Subcutaneous abdominal adipose tissue (tissue), 5 donors: ENCODE measurements around the gene RAB20.

Source experiments
- H3K27ac ChIP-seq: one replicate; pipeline ENCODE4 v1.7.0; 2013; ENCODE audit warnings: low read depth, mild to moderate bottlenecking, inconsistent platforms, low read length, moderate library complexity
- H3K27me3 ChIP-seq, 5 donors: one replicate each; pipeline ENCODE4 v1.7.0; 2013; ENCODE audit warnings: low read length in 5 of 5, inconsistent platforms in 1 of 5; ENCODE audit not compliant: control insufficient read depth in 5 of 5, insufficient read depth in 4 of 5
- H3K36me3 ChIP-seq, 5 donors: one replicate each; pipeline ENCODE4 v1.7.0; 2013; ENCODE audit warnings: low read length in 5 of 5; ENCODE audit not compliant: control insufficient read depth in 5 of 5, insufficient read depth in 5 of 5
- H3K4me1 ChIP-seq, 5 donors: one replicate each; pipeline ENCODE4 v1.7.0; 2013; ENCODE audit warnings: low read length in 5 of 5, mild to moderate bottlenecking in 3 of 5, moderate library complexity in 1 of 5; ENCODE audit not compliant: control insufficient read depth in 5 of 5, insufficient read depth in 5 of 5
- H3K4me3 ChIP-seq, 5 donors: one replicate each; pipeline ENCODE4 v1.7.0; 2013; ENCODE audit warnings: low read length in 5 of 5, low read depth in 1 of 5
- H3K9ac ChIP-seq, 5 donors: one replicate each; pipeline ENCODE4 v1.7.0; 2013; ENCODE audit warnings: low read length in 5 of 5, mild to moderate bottlenecking in 4 of 5, moderate library complexity in 3 of 5
- H3K9me3 ChIP-seq, 5 donors: one replicate each; pipeline ENCODE4 v1.7.0; 2013; ENCODE audit warnings: low read length in 5 of 5; ENCODE audit not compliant: control insufficient read depth in 5 of 5
- donor health status: healthy.
- donor health status: healthy.
- donor health status: healthy.
- donor health status: healthy.
- donor health status: healthy.

Gene RAB20

GRCh38 chr13:110523838-110524540 is 37.5 kb downstream of the RAB20 start:
- Histone ChIP-seq H3K36me3 (peaks cover 0 to 30% (median 19%) of the 10 kb centered on the region in 5 donors), H3K4me1 (peaks cover 13 to 100% (median 83%) of the 10 kb centered on the region in 5 donors), H3K27ac (peak overlapping the region; percentile 41), H3K9ac (peak overlapping the region in 2 of 5 donors; percentile 48 to 55), H3K27me3 (no peaks in the 10 kb centered on the region), H3K9me3 (no peaks in the 10 kb centered on the region), H3K4me3 (no peak overlapping the region)

- Histone ChIP-seq H3K9me3 (no peaks in the 10 kb centered on the region), H3K36me3 (peaks cover 0 to 32% (median 21%) of the 10 kb centered on the region in 5 donors), H3K27me3 (no peaks in the 10 kb centered on the region), H3K9ac (no peak overlapping the region), H3K4me1 (peaks cover 14 to 100% (median 80%) of the 10 kb centered on the region in 5 donors), H3K27ac (peak overlapping the region; percentile 41), H3K4me3 (no peak overlapping the region)
Measured at GRCh38 chr13:110523180-110523579, 38.3 kb downstream of the RAB20 start.

GRCh38 chr13:110522721-110523120 is 38.8 kb downstream of the RAB20 start:
- no peaks in the 10 kb centered on the region for H3K9me3 ChIP-seq
- H3K36me3 ChIP-seq: peaks cover 0 to 32% (median 21%) of the 10 kb centered on the region in 5 donors
- H3K4me3 ChIP-seq: no peak overlapping the region
- H3K27ac ChIP-seq: peak overlapping the region; percentile 88
- no peak overlapping the region for H3K9ac ChIP-seq
- H3K4me1 ChIP-seq: peaks cover 15 to 100% (median 81%) of the 10 kb centered on the region in 5 donors
- no peaks in the 10 kb centered on the region for H3K27me3 ChIP-seq

GRCh38 chr13:110521946-110522345 is 39.6 kb downstream of the RAB20 start:
- peak overlapping the region in 2 of 5 donors; percentile 13 to 61 for H3K9ac ChIP-seq
- peaks cover 0 to 32% (median 21%) of the 10 kb centered on the region in 5 donors for H3K36me3 ChIP-seq
- H3K9me3 ChIP-seq: no peaks in the 10 kb centered on the region
- H3K27me3 ChIP-seq: no peaks in the 10 kb centered on the region
- peak overlapping the region; percentile 88 for H3K27ac ChIP-seq
- no peak overlapping the region for H3K4me3 ChIP-seq
- peaks cover 12 to 96% (median 73%) of the 10 kb centered on the region in 5 donors for H3K4me1 ChIP-seq

GRCh38 chr13:110521296-110521680 is 40.2 kb downstream of the RAB20 start:
- H3K27ac ChIP-seq: peak overlapping the region; percentile 88
- H3K4me1 ChIP-seq: peaks cover 10 to 90% (median 66%) of the 10 kb centered on the region in 5 donors
- peak overlapping the region in 1 of 5 donors; percentile 22 for H3K4me3 ChIP-seq
- peak overlapping the region in 2 of 5 donors; percentile 59 to 61 for H3K9ac ChIP-seq
- no peaks in the 10 kb centered on the region for H3K27me3 ChIP-seq
- H3K36me3 ChIP-seq: peaks cover 0 to 30% (median 21%) of the 10 kb centered on the region in 5 donors
- no peaks in the 10 kb centered on the region for H3K9me3 ChIP-seq

- Histone ChIP-seq H3K9me3 (no peaks in the 10 kb centered on the region), H3K4me3 (peak overlapping the region in 1 of 5 donors; percentile 22), H3K4me1 (peaks cover 10 to 83% (median 61%) of the 10 kb centered on the region in 5 donors), H3K9ac (peak overlapping the region in 3 of 5 donors; percentile 6 to 61 (median 59)), H3K36me3 (peaks cover 0 to 30% (median 21%) of the 10 kb centered on the region in 5 donors), H3K27me3 (no peaks in the 10 kb centered on the region), H3K27ac (peak overlapping the region; percentile 88)
Measured at GRCh38 chr13:110520431-110521295, 40.9 kb downstream of the RAB20 start.

GRCh38 chr13:110519506-110519905 is 42.0 kb downstream of the RAB20 start:
- Histone ChIP-seq H3K27me3 (no peaks in the 10 kb centered on the region), H3K9ac (no peak overlapping the region), H3K36me3 (peaks cover 0 to 40% (median 25%) of the 10 kb centered on the region in 5 donors), H3K4me3 (no peak overlapping the region), H3K9me3 (no peaks in the 10 kb centered on the region), H3K4me1 (peaks cover 10 to 72% (median 51%) of the 10 kb centered on the region in 5 donors), H3K27ac (peak overlapping the region; percentile 78)

- Histone ChIP-seq H3K27ac (no peak overlapping the region), H3K36me3 (peaks cover 0 to 44% (median 28%) of the 10 kb centered on the region in 5 donors), H3K9ac (no peak overlapping the region)
Measured at GRCh38 chr13:110519046-110519445, 42.5 kb downstream of the RAB20 start.

GRCh38 chr13:110518571-110518970 is 43.0 kb downstream of the RAB20 start:
- H3K9ac ChIP-seq: no peak overlapping the region
- H3K27me3 ChIP-seq: no peaks in the 10 kb centered on the region
- H3K4me1 ChIP-seq: peaks cover 7 to 63% (median 42%) of the 10 kb centered on the region in 5 donors
- H3K9me3 ChIP-seq: no peaks in the 10 kb centered on the region
- no peak overlapping the region for H3K27ac ChIP-seq
- H3K4me3 ChIP-seq: no peak overlapping the region
- peaks cover 0 to 46% (median 32%) of the 10 kb centered on the region in 5 donors for H3K36me3 ChIP-seq

More at GRCh38 chr13:110519046-110519445, 42.5 kb downstream of the RAB20 start:
- H3K27me3 ChIP-seq: no peaks in the 10 kb centered on the region
- peaks cover 7 to 67% (median 47%) of the 10 kb centered on the region in 5 donors for H3K4me1 ChIP-seq
- H3K9me3 ChIP-seq: no peaks in the 10 kb centered on the region
- no peak overlapping the region for H3K4me3 ChIP-seq

GRCh38 chr13:110518226-110518525 is 43.3 kb downstream of the RAB20 start:
- peaks cover 7 to 59% (median 42%) of the 10 kb centered on the region in 5 donors for H3K4me1 ChIP-seq

More at GRCh38 chr13:110518226-110518525, 43.3 kb downstream of the RAB20 start:
- no peaks in the 10 kb centered on the region for H3K9me3 ChIP-seq
- H3K4me3 ChIP-seq: no peak overlapping the region
- H3K36me3 ChIP-seq: peaks cover 0 to 45% (median 32%) of the 10 kb centered on the region in 5 donors
- H3K27me3 ChIP-seq: no peaks in the 10 kb centered on the region
- no peak overlapping the region for H3K9ac ChIP-seq
- H3K27ac ChIP-seq: no peak overlapping the region
